NOMO-1 (cell line): ENCODE data around the gene PITPNM3.

Experiments used
- DNase-seq, 2 experiments: peaks; one replicate each; lab custom pipeline; 2025; ENCODE audit not compliant: unreplicated experiment in 2 of 2; lab: John Stamatoyannopoulos, UW

Gene PITPNM3

GRCh38 chr17:6421700-6422604 is 134.4 kb downstream of the PITPNM3 start:
- DNase-seq, result peak; percentile 33 to 49

GRCh38 chr17:6420173-6420641 is 136.1 kb downstream of the PITPNM3 start:
- peak; percentile 13 to 37 for DNase-seq

GRCh38 chr17:6415616-6416015 is 140.7 kb downstream of the PITPNM3 start:
- no peak for DNase-seq

- DNase-seq, result peak; percentile 46 to 63
Observed at GRCh38 chr17:6413065-6413464, 143.3 kb downstream of the PITPNM3 start.

GRCh38 chr17:6408735-6409134 is 147.6 kb downstream of the PITPNM3 start:
- DNase-seq, result no peak

- no peak for DNase-seq
Observed at GRCh38 chr17:6408276-6408675, 148.1 kb downstream of the PITPNM3 start.

- no peak for DNase-seq
Observed at GRCh38 chr17:6402258-6402657, 154.1 kb downstream of the PITPNM3 start.
